ENCODE data around the gene OAF.

The OAF gene

GRCh38 chr11:120244476-120245365, 33.9 kb downstream of the OAF start:
- no peak for DNase-seq (ENCODE audit: low spot score)
- Histone ChIP-seq H2BK5ac (ENCODE audit: low read length) (no peak overlapping the region), H3K79me1 (ENCODE audit: low read depth, low read length) (no peaks in the 10 kb centered on the region), H2AK5ac (ENCODE audit: low read depth, low read length) (no peak overlapping the region), H4K91ac (ENCODE audit: low read depth, low read length, poor library complexity) (no peak overlapping the region), H4K8ac (ENCODE audit: low read depth, low read length) (no peak overlapping the region), H2AFZ (ENCODE audit: low read length) (no peak overlapping the region), H3K4ac (ENCODE audit: low read length) (no peak overlapping the region), H3K27ac (replicated peaks; ENCODE audit: low read length) (no peak overlapping the region), H3K14ac (ENCODE audit: low read length) (no peak overlapping the region), H3K23ac (ENCODE audit: low read depth, low read length, poor library complexity) (no peak overlapping the region), H2BK120ac (ENCODE audit: low read depth, low read length) (no peak overlapping the region), H3K9me3 (replicated peaks in 1 of 2; ENCODE audit: control insufficient read depth in 2 of 2, insufficient read depth in 1 of 2, low read depth in 1 of 2, low read length in 2 of 2) (no peaks in the 10 kb centered on the region), H3K27me3 (ENCODE audit: control insufficient read depth in 3 of 3, insufficient read depth in 3 of 3, low read depth in 1 of 3, low read length in 3 of 3) (peaks cover 0 to 96% (median 17%) of the 10 kb centered on the region in 3 experiments), H2BK12ac (ENCODE audit: low read length) (no peak overlapping the region), H3K36me3 (replicated peaks in 1 of 2; ENCODE audit: control insufficient read depth in 2 of 2, insufficient read depth in 2 of 2, low read length in 2 of 2) (no peaks in the 10 kb centered on the region), H3K9ac (ENCODE audit: low read depth, low read length, poor library complexity) (no peak overlapping the region), H3K4me1 (ENCODE audit: control insufficient read depth in 2 of 2, insufficient read depth in 1 of 2, low read depth in 1 of 2, low read length in 2 of 2) (peaks cover 0 to 1% of the 10 kb centered on the region in 2 donors), H3K4me3 (ENCODE audit: low read length in 2 of 2) (no peak overlapping the region), H3K18ac (ENCODE audit: low read length) (no peak overlapping the region), H2BK15ac (ENCODE audit: low read length) (no peak overlapping the region), H3K4me2 (ENCODE audit: insufficient read depth, low read length, poor library complexity, severe bottlenecking) (no peak overlapping the region)
- WGBS, 2 donors (ENCODE audit: extremely low coverage in 2 of 2, insufficient read length in 2 of 2, insufficient replicate concordance in 1 of 2): no CpG with 5 or more reads among the region's 13 CpGs

- no peak overlapping the region for H3K4me3 ChIP-seq (ENCODE audit: low read length in 2 of 2)
- no peak overlapping the region for H2AK5ac ChIP-seq (ENCODE audit: low read depth, low read length)
- peaks cover 0 to 1% of the 10 kb centered on the region in 2 donors for H3K4me1 ChIP-seq (ENCODE audit: control insufficient read depth in 2 of 2, insufficient read depth in 1 of 2, low read depth in 1 of 2, low read length in 2 of 2)
- no peak overlapping the region for H3K23ac ChIP-seq (ENCODE audit: low read depth, low read length, poor library complexity)
- no peak overlapping the region for H3K14ac ChIP-seq (ENCODE audit: low read length)
- no peak overlapping the region for H3K4me2 ChIP-seq (ENCODE audit: insufficient read depth, low read length, poor library complexity, severe bottlenecking)
- DNase-seq (ENCODE audit: low spot score): no peak
- no peak overlapping the region for H2BK15ac ChIP-seq (ENCODE audit: low read length)
- H2AFZ ChIP-seq (ENCODE audit: low read length): no peak overlapping the region
- H3K4ac ChIP-seq (ENCODE audit: low read length): no peak overlapping the region
- H3K9me3 ChIP-seq (replicated peaks in 1 of 2; ENCODE audit: control insufficient read depth in 2 of 2, insufficient read depth in 1 of 2, low read depth in 1 of 2, low read length in 2 of 2): no peaks in the 10 kb centered on the region
- WGBS, 2 donors (ENCODE audit: extremely low coverage in 2 of 2, insufficient read length in 2 of 2, insufficient replicate concordance in 1 of 2): no CpG with 5 or more reads among the region's 1 CpG
- H4K91ac ChIP-seq (ENCODE audit: low read depth, low read length, poor library complexity): no peak overlapping the region
- H2BK5ac ChIP-seq (ENCODE audit: low read length): no peak overlapping the region
- no peak overlapping the region for H4K8ac ChIP-seq (ENCODE audit: low read depth, low read length)
- H3K18ac ChIP-seq (ENCODE audit: low read length): no peak overlapping the region
- H3K27me3 ChIP-seq (ENCODE audit: control insufficient read depth in 3 of 3, insufficient read depth in 3 of 3, low read depth in 1 of 3, low read length in 3 of 3): peaks cover 0 to 95% (median 10%) of the 10 kb centered on the region in 3 experiments
- H3K9ac ChIP-seq (ENCODE audit: low read depth, low read length, poor library complexity): no peak overlapping the region
- no peaks in the 10 kb centered on the region for H3K36me3 ChIP-seq (replicated peaks in 1 of 2; ENCODE audit: control insufficient read depth in 2 of 2, insufficient read depth in 2 of 2, low read length in 2 of 2)
- no peak overlapping the region for H2BK120ac ChIP-seq (ENCODE audit: low read depth, low read length)
- no peak overlapping the region for H3K27ac ChIP-seq (replicated peaks; ENCODE audit: low read length)
- H3K79me1 ChIP-seq (ENCODE audit: low read depth, low read length): no peaks in the 10 kb centered on the region
- H2BK12ac ChIP-seq (ENCODE audit: low read length): no peak overlapping the region
These were observed 34.6 kb downstream of the OAF start for GRCh38 chr11:120245434-120245833.

GRCh38 chr11:120248551-120249278, 37.9 kb downstream of the OAF start:
- peaks cover 0 to 1% of the 10 kb centered on the region in 2 donors for H3K4me1 ChIP-seq (ENCODE audit: control insufficient read depth in 2 of 2, insufficient read depth in 1 of 2, low read depth in 1 of 2, low read length in 2 of 2)
- no peak for DNase-seq (ENCODE audit: low spot score)
- no peak overlapping the region for H3K4ac ChIP-seq (ENCODE audit: low read length)
- H2BK120ac ChIP-seq (ENCODE audit: low read depth, low read length): no peak overlapping the region
- H2BK12ac ChIP-seq (ENCODE audit: low read length): no peak overlapping the region
- H3K4me2 ChIP-seq (ENCODE audit: insufficient read depth, low read length, poor library complexity, severe bottlenecking): no peak overlapping the region
- no peak overlapping the region for H2AK5ac ChIP-seq (ENCODE audit: low read depth, low read length)
- no peaks in the 10 kb centered on the region for H3K36me3 ChIP-seq (replicated peaks in 1 of 2; ENCODE audit: control insufficient read depth in 2 of 2, insufficient read depth in 2 of 2, low read length in 2 of 2)
- H2BK5ac ChIP-seq (ENCODE audit: low read length): no peak overlapping the region
- no peaks in the 10 kb centered on the region for H3K9me3 ChIP-seq (replicated peaks in 1 of 2; ENCODE audit: control insufficient read depth in 2 of 2, insufficient read depth in 1 of 2, low read depth in 1 of 2, low read length in 2 of 2)
- H3K27ac ChIP-seq (replicated peaks; ENCODE audit: low read length): no peak overlapping the region
- no peak overlapping the region for H3K18ac ChIP-seq (ENCODE audit: low read length)
- H2AFZ ChIP-seq (ENCODE audit: low read length): no peak overlapping the region
- no peaks in the 10 kb centered on the region for H3K79me1 ChIP-seq (ENCODE audit: low read depth, low read length)
- no peak overlapping the region for H3K23ac ChIP-seq (ENCODE audit: low read depth, low read length, poor library complexity)
- H2BK15ac ChIP-seq (ENCODE audit: low read length): no peak overlapping the region
- no peak overlapping the region for H3K4me3 ChIP-seq (ENCODE audit: low read length in 2 of 2)
- no peak overlapping the region for H3K14ac ChIP-seq (ENCODE audit: low read length)
- H4K8ac ChIP-seq (ENCODE audit: low read depth, low read length): no peak overlapping the region
- no peak overlapping the region for H3K9ac ChIP-seq (ENCODE audit: low read depth, low read length, poor library complexity)
- peaks cover 0 to 65% (median 1%) of the 10 kb centered on the region in 3 experiments for H3K27me3 ChIP-seq (ENCODE audit: control insufficient read depth in 3 of 3, insufficient read depth in 3 of 3, low read depth in 1 of 3, low read length in 3 of 3)
- H4K91ac ChIP-seq (ENCODE audit: low read depth, low read length, poor library complexity): no peak overlapping the region
- WGBS, 2 donors (ENCODE audit: extremely low coverage in 2 of 2, insufficient read length in 2 of 2, insufficient replicate concordance in 1 of 2): no CpG with 5 or more reads among the region's 9 CpGs
